Esophagus muscularis mucosa (tissue), 4 donors: ENCODE results near the gene FOXP3. TPM values are rescaled to one million over a fixed set of nuclear protein-coding genes. Genes with fewer than 3 reads are reported as not detected.

ENCODE experiments used
- DNase-seq: peaks from one replicate; pipeline ENCODE4 v3.0.0-alpha.2; 2017; ENCODE audit errors: extremely low spot score
- H3K27ac ChIP-seq, 4 donors: fragments of 200-600 bp; sonication (generic); replicated peaks in 1 of 4; 1 replicate in 3 of 4; 2 replicates in 1 of 4; pipeline ENCODE4 v1.5.1; 2016 to 2019; ENCODE audit warnings: mild to moderate bottlenecking in 1 of 4
- H3K27me3 ChIP-seq, 4 donors: fragments of 200-600 bp; sonication (generic); one replicate each; pipeline versions ENCODE4 v1.5.1 to v1.6.0; 2016 to 2019
- H3K36me3 ChIP-seq, 4 donors: fragments of 200-600 bp; sonication (generic); one replicate each; pipeline ENCODE4 v1.5.1; 2016 to 2019
- H3K4me1 ChIP-seq, 4 donors: fragments of 200-600 bp; sonication (generic); one replicate each; pipeline ENCODE4 v1.5.1; 2016 to 2019
- H3K4me3 ChIP-seq, 4 donors: fragments of 200-600 bp; sonication (generic); 1 replicate in 2 of 4; 2 replicates in 2 of 4; pipeline ENCODE4 v1.5.1; 2016 to 2019; ENCODE audit warnings: mild to moderate bottlenecking in 4 of 4, moderate library complexity in 1 of 4
- H3K9me3 ChIP-seq, 4 donors: fragments of 200-600 bp; sonication (generic); 1 replicate in 3 of 4; 2 replicates in 1 of 4; pipeline ENCODE4 v1.5.1; 2016 to 2019
- EP300 ChIP-seq: sonication (generic); formaldehyde crosslinking; IDR thresholded peaks from one replicate; pipeline ENCODE4 v1.6.1; 2017; ENCODE audit warnings: antibody characterized with exemption
- POLR2A ChIP-seq: fragments of 450-650 bp; IDR thresholded peaks from one replicate; pipeline ENCODE4 v1.6.1; 2017; ENCODE audit warnings: antibody characterized with exemption, moderate library complexity, mild to moderate bottlenecking, low read depth
- POLR2AphosphoS5 ChIP-seq, 2 donors: sonication (generic); formaldehyde crosslinking; IDR thresholded peaks; one replicate each; pipeline ENCODE4 v1.6.1; 2017; ENCODE audit warnings: antibody characterized with exemption in 2 of 2
- WGBS: methylation state at CpG from one replicate; pipeline ENCODE4 v1.1.5; 2018; 5-methylcytosine and 5-hydroxymethylcytosine counted together
- intact Hi-C: fragments of 100-400 bp; cut with DNase I; formaldehyde crosslinking; loops from one replicate; pipeline ENCODE4 v1.15.1; 2023
- total RNA-seq, 4 donors: library from RNA; depleted of rRNA; stranded (reverse); fragments of >200 nt; gene quantifications; one replicate each; pipeline versions ENCODE4 v1.1.0 to v1.2.1, GENCODE V29; 2016
- TF ChIP-seq, protein P1 (sequence below), 3 experiments: fragments of 200-600 bp in 2 of 3; fragments of 450-650 bp in 1 of 3; sonication (generic) in 2 of 3; IDR thresholded peaks; one replicate each; pipeline ENCODE4 v1.5.1; 2017 to 2019; ENCODE audit warnings: antibody characterized with exemption in 3 of 3, mild to moderate bottlenecking in 2 of 3, moderate library complexity in 1 of 3

The FOXP3 gene
- total RNA-seq, 4 donors from 2014 or later, result not detected

DNA sequence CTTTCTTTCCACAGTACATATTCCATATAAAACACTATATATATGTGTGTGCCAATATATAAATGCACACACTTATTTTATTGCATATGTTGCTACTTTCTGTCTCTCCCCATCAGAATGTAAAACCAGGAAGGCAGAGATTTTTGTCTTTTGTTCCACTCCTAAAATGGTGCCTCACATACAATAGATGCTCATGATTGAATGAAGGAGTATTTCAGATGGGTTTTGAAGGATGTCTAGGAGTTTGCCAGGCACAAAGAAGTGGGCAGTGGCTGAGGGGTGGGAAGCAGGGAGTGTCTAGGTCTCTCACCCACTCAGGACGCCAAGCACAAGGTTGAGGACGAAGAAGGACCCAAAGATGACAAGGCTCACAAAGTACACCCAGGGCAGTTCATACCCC lies 36.8 kb downstream of the FOXP3 start:
- peaks cover 0 to 8% (median 4%) of the 10 kb centered on the region in 4 donors for H3K4me1 ChIP-seq
- H3K27me3 ChIP-seq, result peaks cover 0 to 18% (median 3%) of the 10 kb centered on the region in 4 donors
- no peak overlapping the region for H3K27ac ChIP-seq
- no peaks in the 10 kb centered on the region for H3K9me3 ChIP-seq
- intact Hi-C loops, result no loop called here
- TF ChIP-seq EP300 (no peak), POLR2A (no peak), POLR2AphosphoS5 (IDR thresholded peaks at IDR 0.05) (no peak)
- TF ChIP-seq, protein P1, sequence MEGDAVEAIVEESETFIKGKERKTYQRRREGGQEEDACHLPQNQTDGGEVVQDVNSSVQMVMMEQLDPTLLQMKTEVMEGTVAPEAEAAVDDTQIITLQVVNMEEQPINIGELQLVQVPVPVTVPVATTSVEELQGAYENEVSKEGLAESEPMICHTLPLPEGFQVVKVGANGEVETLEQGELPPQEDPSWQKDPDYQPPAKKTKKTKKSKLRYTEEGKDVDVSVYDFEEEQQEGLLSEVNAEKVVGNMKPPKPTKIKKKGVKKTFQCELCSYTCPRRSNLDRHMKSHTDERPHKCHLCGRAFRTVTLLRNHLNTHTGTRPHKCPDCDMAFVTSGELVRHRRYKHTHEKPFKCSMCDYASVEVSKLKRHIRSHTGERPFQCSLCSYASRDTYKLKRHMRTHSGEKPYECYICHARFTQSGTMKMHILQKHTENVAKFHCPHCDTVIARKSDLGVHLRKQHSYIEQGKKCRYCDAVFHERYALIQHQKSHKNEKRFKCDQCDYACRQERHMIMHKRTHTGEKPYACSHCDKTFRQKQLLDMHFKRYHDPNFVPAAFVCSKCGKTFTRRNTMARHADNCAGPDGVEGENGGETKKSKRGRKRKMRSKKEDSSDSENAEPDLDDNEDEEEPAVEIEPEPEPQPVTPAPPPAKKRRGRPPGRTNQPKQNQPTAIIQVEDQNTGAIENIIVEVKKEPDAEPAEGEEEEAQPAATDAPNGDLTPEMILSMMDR (IDR thresholded peaks at IDR 0.05), result no peak
- 65% methylated on average over 2 of the region's 2 CpGs for WGBS
- H3K36me3 ChIP-seq, result no peaks in the 10 kb centered on the region
- H3K4me3 ChIP-seq, result no peak overlapping the region
- DNase-seq, result no peak

DNA sequence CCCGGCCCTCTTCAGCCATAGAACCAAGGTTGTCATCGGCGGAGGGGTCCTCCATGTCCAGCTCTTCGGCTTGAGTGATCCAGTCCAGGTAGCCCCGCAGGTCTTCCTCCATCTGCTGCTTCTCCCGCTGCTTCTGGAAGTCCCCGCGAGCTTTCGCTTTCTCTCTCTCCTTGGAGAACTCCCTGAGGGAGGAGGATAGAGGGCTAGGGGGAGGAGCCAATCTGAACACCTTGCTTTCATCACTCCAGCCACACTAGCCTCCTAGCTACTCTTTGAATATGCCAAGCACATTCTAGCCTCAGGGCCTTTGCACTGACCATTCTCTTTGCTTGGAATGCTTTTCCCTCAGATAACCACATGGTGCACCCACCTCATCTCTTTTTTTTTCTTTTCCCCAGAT lies 37.6 kb downstream of the FOXP3 start:
- 93% methylated on average over 5 of the region's 9 CpGs for WGBS
- H3K36me3 ChIP-seq, result no peaks in the 10 kb centered on the region
- TF ChIP-seq EP300 (no peak), POLR2AphosphoS5 (IDR thresholded peaks at IDR 0.05) (no peak), POLR2A (no peak)
- TF ChIP-seq, protein P1 (IDR thresholded peaks at IDR 0.05), result no peak
- peaks cover 0 to 18% (median 3%) of the 10 kb centered on the region in 4 donors for H3K27me3 ChIP-seq
- no peak for DNase-seq
- H3K9me3 ChIP-seq, result no peaks in the 10 kb centered on the region
- H3K4me1 ChIP-seq, result peaks cover 0 to 8% (median 4%) of the 10 kb centered on the region in 4 donors
- no peak overlapping the region for H3K4me3 ChIP-seq
- intact Hi-C loops, result no loop called here
- no peak overlapping the region for H3K27ac ChIP-seq

DNA sequence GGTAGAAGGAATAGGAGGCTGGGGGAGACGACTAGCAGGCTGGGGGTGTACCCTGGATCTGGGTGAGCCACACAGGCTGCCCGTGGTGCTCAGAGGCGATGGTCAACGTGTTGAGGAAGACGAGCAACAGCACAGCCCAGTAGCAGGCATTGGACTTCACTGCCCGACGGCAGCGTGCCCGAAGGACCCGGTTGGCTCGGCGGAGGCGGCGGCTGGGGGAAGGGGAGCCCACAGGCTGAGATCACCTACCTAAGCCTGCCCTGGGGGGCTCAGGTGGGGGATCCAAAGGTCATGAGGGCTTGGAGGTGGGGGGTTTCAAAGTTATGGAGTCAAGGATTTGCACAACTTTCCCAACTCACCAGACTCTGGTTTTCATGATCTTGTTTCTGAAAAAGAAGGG lies 38.7 kb downstream of the FOXP3 start:
- Histone ChIP-seq H3K27me3 (peaks cover 0 to 9% (median 3%) of the 10 kb centered on the region in 4 donors), H3K36me3 (no peaks in the 10 kb centered on the region), H3K9me3 (no peaks in the 10 kb centered on the region), H3K4me1 (peaks cover 0 to 7% (median 4%) of the 10 kb centered on the region in 4 donors), H3K4me3 (no peak overlapping the region), H3K27ac (no peak overlapping the region)
- DNase-seq, result no peak
- WGBS, result 77% methylated on average over 14 of the region's 14 CpGs
- intact Hi-C loops, result no loop called here
- TF ChIP-seq EP300 (no peak), POLR2A (no peak)

DNA sequence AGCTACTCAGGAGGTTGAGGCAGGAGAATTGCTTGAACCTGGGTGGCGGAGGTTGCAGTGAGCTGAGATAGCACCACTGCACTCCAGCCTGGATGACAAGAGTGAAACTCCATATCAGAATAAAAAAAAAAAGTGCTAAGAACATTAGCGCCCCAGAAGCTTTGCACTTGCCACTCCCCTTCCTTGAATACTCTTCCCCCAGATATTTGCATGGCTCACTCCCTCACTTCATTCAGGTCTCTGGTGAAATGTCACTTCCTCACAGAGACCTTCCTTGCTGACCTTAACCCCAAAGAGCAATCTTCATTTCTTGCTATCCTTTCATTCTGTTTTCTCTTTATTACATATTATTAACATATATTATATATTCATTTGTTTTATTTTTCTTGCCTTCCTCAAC lies 42.6 kb downstream of the FOXP3 start:
- WGBS, result 76% methylated on average over 2 of the region's 2 CpGs
- Histone ChIP-seq H3K27ac (no peak overlapping the region), H3K27me3 (peaks cover 0 to 6% (median 0%) of the 10 kb centered on the region in 4 donors), H3K9me3 (no peaks in the 10 kb centered on the region), H3K36me3 (no peaks in the 10 kb centered on the region), H3K4me3 (no peak overlapping the region), H3K4me1 (no peaks in the 10 kb centered on the region)
- TF ChIP-seq, protein P1 (IDR thresholded peaks at IDR 0.05), result no peak
- TF ChIP-seq EP300 (no peak), POLR2A (no peak), POLR2AphosphoS5 (IDR thresholded peaks at IDR 0.05) (no peak)
- no peak for DNase-seq
- intact Hi-C loops, result no loop called here

DNA sequence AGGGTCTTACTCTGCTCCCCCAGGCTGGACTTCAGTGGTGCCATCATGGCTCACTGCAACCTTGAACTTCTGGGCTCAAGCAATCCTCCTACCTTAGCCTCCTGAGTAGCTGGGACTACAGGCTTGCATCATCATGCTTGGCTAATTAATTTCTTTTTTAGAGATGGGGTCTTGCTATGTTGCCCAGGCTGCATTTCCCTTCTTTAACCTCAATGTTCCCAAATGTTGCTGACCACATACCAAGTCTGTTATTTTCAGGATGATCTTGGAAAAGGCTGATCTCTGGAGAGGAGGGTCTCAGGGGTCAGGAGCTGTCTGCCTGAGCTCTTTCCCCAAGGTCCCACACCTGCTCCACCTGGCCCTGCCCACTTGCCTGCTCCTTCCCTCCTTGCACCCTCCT lies 44.4 kb downstream of the FOXP3 start:
- no peaks in the 10 kb centered on the region for H3K9me3 ChIP-seq
- no peak overlapping the region for H3K4me3 ChIP-seq
- H3K4me1 ChIP-seq, result no peaks in the 10 kb centered on the region
- TF ChIP-seq, protein P1 (IDR thresholded peaks at IDR 0.05), result no peak
- TF ChIP-seq POLR2AphosphoS5 (IDR thresholded peaks at IDR 0.05) (no peak), EP300 (no peak), POLR2A (no peak)
- intact Hi-C loops, result no loop called here
- H3K27me3 ChIP-seq, result no peaks in the 10 kb centered on the region
- no peak overlapping the region for H3K27ac ChIP-seq
- H3K36me3 ChIP-seq, result no peaks in the 10 kb centered on the region
- no peak for DNase-seq
